ENCODE results near the gene SYPL1.

The SYPL1 gene

DNA sequence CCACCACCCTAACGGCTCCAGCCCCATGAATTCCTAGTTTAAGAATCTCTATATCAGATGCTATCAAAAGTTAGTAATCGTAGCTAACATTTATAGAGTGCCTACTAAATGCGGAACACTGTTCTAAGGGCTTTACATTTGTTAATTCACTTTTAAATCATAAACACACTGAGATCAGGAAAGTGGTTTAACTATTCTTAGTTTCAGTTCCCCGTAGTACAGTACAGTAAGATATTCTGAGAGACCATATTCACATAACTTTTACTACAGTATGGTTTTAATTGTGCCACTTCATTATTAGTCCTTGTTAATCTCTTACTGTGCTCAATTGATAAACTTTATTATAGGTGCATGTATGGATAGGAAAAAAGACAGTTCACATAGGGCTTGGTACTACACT is 22.5 kb downstream of the SYPL1 start:
- DNase-seq: no peak

DNA sequence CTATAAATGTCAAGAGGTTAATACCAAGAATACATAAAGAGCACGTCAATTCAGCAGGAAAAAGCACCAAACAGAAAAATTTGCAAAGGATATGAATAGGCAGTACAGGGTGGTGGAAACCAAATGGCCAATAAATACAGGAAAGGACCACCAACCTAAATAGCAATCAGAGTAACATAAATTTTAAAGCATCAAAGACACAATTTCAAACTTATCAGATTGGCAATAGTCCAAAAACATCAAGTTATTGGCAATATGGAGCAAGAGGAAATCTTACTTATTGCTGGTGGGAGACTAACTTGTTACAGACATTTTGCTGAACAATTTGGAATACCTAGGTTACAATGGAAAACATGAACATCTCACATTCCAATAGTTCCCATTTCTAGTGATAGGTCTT is 24.1 kb downstream of the SYPL1 start:
- DNase-seq: no peak

- DNase-seq: no peak
These were observed 26.1 kb downstream of the SYPL1 start for GRCh38 chr7:106086062-106086461.

GRCh38 chr7:106085015-106085414 is 27.1 kb downstream of the SYPL1 start:
- DNase-seq: no peak

- no peak for DNase-seq
These were observed 28.4 kb downstream of the SYPL1 start for GRCh38 chr7:106083717-106084116.

- DNase-seq: no peak
These were observed 29.8 kb downstream of the SYPL1 start for GRCh38 chr7:106082087-106082854.

GRCh38 chr7:106080300-106080987 is 31.7 kb downstream of the SYPL1 start:
- DNase-seq: no peak

- DNase-seq: no peak
These were observed 35.6 kb downstream of the SYPL1 start for GRCh38 chr7:106076537-106076936.

DNA sequence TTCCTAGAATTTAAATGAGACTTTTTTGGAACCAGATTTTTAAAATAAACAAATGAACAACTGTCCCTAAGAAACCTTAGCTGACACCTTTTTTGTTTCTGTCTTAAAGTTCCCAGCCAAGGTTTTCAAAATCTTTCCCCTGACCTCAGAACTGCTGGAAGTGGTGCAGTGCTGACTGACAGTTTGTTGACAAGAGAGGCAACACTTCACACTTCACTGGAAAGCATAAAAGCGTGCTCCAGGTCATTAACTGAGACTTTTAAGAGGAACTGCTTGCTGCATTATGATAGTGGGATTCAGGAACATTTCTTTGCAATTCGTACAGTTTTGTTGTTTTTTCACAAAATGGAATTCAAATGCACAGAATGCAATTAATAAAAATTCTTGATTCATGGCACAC is 36.2 kb downstream of the SYPL1 start:
- no peak for DNase-seq

DNA sequence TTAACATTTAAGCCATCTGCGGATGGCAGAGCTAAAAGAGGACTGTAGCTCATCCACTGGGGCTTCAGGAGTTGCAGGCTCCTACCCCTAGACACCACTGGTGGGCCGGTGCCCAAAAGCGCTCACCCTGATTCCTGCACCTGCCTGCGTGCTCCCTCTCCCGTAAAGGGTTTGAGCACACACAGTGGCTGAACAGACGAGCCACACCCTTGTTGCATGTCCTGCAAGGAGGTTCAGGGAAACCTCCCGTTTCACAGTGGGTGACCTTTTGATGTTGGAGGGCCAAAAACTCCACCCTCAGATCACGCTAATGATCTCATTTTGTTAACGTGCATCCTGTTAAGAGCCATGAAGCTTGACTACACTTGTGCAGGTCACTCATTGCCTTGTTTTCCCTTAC is 37.9 kb downstream of the SYPL1 start:
- no peak for DNase-seq

DNA sequence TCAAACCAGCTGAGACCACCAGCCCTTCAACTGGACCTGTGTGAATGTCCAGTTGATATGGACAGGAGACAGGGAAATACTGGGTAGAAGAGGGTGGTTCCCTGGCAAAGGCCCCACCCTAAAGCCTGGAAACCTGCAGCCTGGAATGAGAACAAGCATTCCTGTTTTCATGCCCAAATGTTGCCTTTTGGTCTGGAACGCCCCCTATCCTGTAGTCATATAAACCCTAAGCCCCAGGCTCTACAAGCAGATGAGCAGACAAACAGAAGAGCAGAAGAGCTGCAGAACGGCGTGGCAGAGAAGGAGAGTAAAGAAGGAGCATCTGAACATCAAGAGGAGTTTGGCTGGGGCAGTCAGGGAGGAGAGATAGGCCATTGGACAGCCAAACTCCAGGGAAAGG is 38.4 kb downstream of the SYPL1 start:
- no peak for DNase-seq

GRCh38 chr7:106072715-106073091 is 39.4 kb downstream of the SYPL1 start:
- DNase-seq: no peak

DNA sequence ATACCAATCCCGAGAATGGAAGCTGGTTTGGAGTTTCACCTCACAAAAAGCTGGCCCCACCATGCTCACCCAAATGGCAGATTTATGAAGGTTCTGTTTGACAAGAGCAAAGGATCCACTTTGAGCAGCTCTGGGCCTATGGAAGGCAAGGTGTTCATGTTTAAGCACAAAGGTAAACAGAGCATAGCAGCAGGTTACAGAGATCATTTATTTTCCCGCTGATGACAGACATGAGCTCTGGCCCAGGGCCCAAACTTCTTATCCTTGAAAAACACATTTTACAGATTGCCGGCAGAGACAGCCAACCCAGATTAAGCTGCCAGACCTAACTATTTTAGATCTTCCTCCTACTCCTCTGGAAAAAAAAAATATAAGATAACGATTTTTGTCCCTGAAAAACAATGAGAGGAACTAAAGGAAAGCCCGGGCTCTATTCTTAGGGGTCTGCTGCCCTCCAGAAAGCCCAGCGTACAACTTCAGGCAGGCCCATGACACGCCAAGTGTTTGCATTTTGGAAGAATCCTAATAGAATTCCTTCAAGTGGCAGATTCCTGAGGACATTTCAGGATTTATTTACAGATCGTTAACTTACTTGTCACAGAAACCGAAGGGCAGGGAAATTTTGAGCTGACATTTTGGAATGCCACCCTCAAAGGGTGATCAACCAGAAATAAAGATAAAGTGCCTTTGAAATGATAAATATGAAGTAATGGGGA is 40.0 kb downstream of the SYPL1 start:
- DNase-seq: no peak

DNA sequence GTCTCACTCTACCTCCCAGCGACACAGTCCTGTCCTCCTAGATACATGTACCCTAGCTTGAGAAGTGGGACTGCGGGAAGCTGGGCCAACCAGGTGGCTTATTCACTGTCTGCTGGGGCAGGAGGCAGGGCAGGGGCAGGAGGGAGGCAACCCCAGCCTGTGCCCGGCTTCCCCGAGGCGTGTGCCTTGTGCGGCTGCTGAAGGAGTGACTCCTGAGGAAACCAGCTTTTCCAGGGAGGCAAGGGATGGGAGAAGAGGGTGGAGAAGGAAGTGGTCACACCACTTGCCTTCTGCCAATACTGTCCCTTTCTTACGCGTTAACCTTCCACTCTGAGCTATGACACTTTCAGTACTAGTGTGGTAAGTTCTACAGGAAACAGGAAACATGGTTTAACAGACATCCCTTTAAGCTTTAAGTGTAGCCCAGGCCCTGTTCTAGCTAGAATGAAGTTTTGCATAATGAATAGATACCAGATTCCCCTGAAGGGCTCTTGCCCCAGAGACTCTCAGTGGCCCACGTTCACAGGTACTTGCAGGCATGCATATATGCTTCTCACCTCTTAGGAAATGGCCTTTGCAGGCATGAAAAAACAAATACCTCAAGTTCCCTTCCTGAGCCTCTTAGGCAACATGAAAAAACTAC is 40.6 kb downstream of the SYPL1 start:
- DNase-seq: no peak

DNA sequence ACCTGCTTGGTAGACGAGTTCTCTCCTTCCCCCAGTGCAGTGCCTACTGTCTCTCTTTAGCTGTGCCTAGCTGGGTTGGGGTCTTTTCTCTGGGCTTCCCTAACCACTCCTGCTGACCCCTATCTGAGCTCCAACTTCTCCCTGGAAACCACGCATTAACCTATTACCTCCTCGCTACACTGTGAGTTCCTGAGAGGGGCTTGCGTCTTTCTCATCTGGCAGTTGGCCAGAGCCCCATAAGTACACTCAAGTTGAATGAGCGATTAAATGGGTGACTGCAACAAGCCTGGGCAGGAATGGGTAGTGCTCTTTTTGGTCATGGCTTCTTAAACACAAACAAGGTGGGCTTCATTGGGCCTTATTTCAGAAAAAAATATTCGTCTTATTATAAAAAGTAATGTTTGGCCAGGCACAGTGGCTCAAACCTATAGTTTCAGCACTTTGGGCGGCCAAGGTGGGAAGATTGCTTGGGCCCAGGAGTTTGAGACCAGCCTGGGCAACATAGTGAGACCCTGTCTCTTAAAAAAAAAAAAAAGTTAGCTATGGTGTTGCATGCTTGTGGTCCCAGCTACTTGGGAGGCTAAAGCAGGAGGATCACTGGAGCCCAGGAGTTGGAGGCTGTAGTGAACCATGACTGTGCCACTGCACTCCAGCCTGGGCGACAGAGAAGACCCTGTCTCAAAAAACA is 41.4 kb downstream of the SYPL1 start:
- no peak for DNase-seq

GRCh38 chr7:106070201-106070551 is 41.9 kb downstream of the SYPL1 start:
- no peak for DNase-seq

- no peak for DNase-seq
These were observed 42.5 kb downstream of the SYPL1 start for GRCh38 chr7:106069471-106070200.

DNA sequence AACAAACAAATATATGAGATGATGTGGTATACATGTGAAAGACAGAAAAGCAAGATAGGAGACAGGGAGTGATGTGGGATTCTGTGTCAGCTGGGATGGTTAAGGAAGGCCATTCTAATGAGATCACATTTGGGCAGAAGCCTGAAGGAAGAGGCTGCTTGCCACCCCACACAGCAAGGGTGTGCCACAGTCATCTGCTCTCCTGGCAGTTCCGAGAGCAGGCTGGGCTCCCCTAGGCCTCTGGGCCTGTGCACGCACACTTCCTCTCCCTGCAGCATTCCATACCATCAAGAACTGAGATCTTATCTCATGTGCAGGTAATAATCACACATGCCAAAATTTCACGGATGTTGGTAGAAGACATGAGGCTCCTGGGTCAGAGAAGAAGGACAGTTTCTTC is 43.1 kb downstream of the SYPL1 start:
- no peak for DNase-seq

DNA sequence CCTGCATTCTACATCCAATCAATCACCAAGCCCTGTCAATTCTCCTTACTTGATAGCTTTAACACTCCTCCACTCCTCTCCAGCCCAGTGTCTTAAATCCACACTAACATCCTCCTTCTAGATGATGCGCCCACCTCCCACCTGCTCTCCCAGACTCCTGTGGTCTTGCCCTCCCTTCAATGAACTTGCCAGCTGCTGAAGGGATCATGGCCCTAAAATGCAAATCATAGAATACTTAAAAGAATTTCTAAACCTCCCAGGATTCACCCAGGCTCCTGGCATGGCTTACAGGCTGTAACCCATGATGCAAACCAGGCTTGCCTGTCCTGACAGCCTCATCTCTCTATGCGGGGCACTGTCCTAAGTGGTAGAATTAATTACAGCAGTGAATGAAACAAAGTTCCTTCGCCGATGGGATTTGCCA is 43.6 kb downstream of the SYPL1 start:
- no peak for DNase-seq

GRCh38 chr7:106067678-106068077 is 44.4 kb downstream of the SYPL1 start:
- DNase-seq: no peak

GRCh38 chr7:106065575-106066500 is 46.3 kb downstream of the SYPL1 start:
- DNase-seq: no peak

All from T1000 (cell line).